Left ventricle myocardium inferior (tissue), 1 donor: ENCODE measurements around the gene ARHGAP25. TPM values are rescaled to one million over a fixed set of nuclear protein-coding genes. Genes with fewer than 3 reads are reported as not detected.

Source experiments
- DNase-seq: peaks from one replicate; pipeline ENCODE4 v3.0.0-alpha.2; 2020
- H3K27ac ChIP-seq: fragments of 200-600 bp; replicated peaks from 2 replicates; pipeline ENCODE4 v1.8.0; 2021
- H3K27me3 ChIP-seq: fragments of 200-600 bp; 2 replicates; pipeline ENCODE4 v1.8.0; 2021; ENCODE audit warnings: low read depth
- H3K36me3 ChIP-seq: fragments of 200-600 bp; 2 replicates; pipeline ENCODE4 v1.8.0; 2021
- H3K4me1 ChIP-seq: fragments of 200-600 bp; 2 replicates; pipeline ENCODE4 v1.8.0; 2021
- H3K4me3 ChIP-seq: fragments of 200-600 bp; 2 replicates; pipeline ENCODE4 v1.8.0; 2021; ENCODE audit warnings: mild to moderate bottlenecking, moderate library complexity
- H3K9me3 ChIP-seq: fragments of 200-600 bp; replicated peaks from 2 replicates; pipeline ENCODE4 v1.8.0; 2021
- intact Hi-C: fragments of 100-400 bp; cut with micrococcal nuclease; formaldehyde crosslinking; loops from one replicate; pipeline ENCODE4 v1.11.0; 2022
- total RNA-seq: library from RNA; stranded (reverse); fragmentation: NEBNext Ultra II Directional; extraction: Animal tissue kit (Norgen Biotek cat#: 25700); gene quantifications from one replicate; pipeline ENCODE4 v1.2.1, GENCODE V29; 2021
- TF ChIP-seq, protein P1 (sequence below): fragments of 200-600 bp; IDR thresholded peaks from 2 replicates; pipeline ENCODE4 v1.8.0; 2021; ENCODE audit warnings: antibody characterized with exemption, mild to moderate bottlenecking, borderline replicate concordance
- donor health status: DM: no; HTN: yes; CAD: no; lungs with severe emphysema.

ARHGAP25 gene
- total RNA-seq, 1 donor from 2014 or later: 5.3 TPM

DNA sequence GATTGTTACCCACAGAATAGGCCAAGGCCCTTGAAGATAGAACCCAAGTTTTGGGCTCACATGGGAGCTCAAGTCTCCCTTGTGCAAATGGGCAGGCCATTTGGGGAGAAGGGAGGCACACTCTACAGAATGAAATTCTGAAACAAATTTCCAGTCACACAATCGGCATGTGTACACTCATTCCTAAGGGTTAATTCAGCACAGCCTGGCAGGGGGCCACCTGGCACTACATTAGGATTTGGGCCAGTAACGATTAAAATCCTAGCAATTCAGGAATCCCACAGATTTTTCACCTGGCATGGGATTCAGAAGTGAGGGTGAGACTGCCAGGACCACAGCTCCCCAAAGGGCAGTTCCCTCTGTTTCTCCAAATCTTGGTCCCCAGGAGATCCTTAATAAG lies 90.2 kb downstream of the ARHGAP25 start:
- intact Hi-C loops: no loop called here
- H3K27me3 ChIP-seq: no peaks in the 10 kb centered on the region
- no peak for DNase-seq
- TF ChIP-seq, protein P1, sequence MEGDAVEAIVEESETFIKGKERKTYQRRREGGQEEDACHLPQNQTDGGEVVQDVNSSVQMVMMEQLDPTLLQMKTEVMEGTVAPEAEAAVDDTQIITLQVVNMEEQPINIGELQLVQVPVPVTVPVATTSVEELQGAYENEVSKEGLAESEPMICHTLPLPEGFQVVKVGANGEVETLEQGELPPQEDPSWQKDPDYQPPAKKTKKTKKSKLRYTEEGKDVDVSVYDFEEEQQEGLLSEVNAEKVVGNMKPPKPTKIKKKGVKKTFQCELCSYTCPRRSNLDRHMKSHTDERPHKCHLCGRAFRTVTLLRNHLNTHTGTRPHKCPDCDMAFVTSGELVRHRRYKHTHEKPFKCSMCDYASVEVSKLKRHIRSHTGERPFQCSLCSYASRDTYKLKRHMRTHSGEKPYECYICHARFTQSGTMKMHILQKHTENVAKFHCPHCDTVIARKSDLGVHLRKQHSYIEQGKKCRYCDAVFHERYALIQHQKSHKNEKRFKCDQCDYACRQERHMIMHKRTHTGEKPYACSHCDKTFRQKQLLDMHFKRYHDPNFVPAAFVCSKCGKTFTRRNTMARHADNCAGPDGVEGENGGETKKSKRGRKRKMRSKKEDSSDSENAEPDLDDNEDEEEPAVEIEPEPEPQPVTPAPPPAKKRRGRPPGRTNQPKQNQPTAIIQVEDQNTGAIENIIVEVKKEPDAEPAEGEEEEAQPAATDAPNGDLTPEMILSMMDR: no peak
- H3K4me1 ChIP-seq: peaks cover 21% of the 10 kb centered on the region
- H3K9me3 ChIP-seq: no peaks in the 10 kb centered on the region
- H3K36me3 ChIP-seq: peaks cover 30% of the 10 kb centered on the region
- no peak overlapping the region for H3K4me3 ChIP-seq
- H3K27ac ChIP-seq: no peak overlapping the region

DNA sequence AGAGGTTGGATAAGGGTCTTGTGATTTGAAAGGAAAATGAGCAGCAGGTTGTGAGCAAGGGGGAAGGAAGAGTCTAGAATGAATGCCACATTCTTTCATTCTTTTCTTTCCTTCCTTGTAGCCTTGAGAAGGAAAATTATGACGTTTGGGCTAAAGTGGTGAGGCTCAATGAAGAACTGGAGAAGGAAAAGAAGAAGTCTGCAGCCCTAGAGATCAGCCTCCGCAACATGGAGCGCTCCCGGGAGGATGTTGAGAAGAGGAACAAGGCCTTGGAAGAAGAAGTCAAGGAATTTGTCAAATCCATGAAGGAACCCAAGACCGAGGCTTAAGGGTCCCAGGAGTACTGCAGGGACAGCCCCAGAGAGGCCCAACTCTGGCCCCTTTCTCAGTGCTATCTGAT lies 91.3 kb downstream of the ARHGAP25 start:
- intact Hi-C loops: no loop called here
- Histone ChIP-seq H3K4me3 (no peak overlapping the region), H3K4me1 (peaks cover 31% of the 10 kb centered on the region), H3K27ac (no peak overlapping the region), H3K27me3 (no peaks in the 10 kb centered on the region), H3K36me3 (peaks cover 24% of the 10 kb centered on the region), H3K9me3 (no peaks in the 10 kb centered on the region)
- no peak for DNase-seq
- TF ChIP-seq, protein P1: no peak

DNA sequence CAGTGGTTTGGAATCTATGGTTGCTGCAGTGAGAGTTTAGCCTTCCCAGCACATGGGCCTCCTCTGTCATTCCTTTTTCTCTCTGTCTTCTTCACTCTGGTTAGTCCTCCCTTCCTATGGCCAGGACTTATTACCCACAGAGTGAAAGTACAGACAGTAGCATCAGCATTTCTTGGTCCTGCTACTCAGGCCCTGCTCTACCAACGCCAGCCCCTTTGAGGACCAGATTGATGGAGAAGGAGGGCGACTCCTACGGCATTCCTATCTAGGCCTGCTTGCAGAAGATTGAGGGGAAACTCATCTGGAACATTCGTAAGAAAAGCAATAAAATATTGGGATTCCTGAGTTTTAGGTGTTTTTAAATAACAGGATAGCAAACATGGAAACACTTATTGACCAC lies 93.1 kb downstream of the ARHGAP25 start:
- Histone ChIP-seq H3K4me1 (peaks cover 49% of the 10 kb centered on the region), H3K4me3 (no peak overlapping the region), H3K27ac (peak overlapping the region; percentile 83), H3K27me3 (no peaks in the 10 kb centered on the region), H3K9me3 (no peaks in the 10 kb centered on the region), H3K36me3 (peaks cover 14% of the 10 kb centered on the region)
- intact Hi-C loops: no loop called here
- DNase-seq: no peak
- TF ChIP-seq, protein P1: no peak

DNA sequence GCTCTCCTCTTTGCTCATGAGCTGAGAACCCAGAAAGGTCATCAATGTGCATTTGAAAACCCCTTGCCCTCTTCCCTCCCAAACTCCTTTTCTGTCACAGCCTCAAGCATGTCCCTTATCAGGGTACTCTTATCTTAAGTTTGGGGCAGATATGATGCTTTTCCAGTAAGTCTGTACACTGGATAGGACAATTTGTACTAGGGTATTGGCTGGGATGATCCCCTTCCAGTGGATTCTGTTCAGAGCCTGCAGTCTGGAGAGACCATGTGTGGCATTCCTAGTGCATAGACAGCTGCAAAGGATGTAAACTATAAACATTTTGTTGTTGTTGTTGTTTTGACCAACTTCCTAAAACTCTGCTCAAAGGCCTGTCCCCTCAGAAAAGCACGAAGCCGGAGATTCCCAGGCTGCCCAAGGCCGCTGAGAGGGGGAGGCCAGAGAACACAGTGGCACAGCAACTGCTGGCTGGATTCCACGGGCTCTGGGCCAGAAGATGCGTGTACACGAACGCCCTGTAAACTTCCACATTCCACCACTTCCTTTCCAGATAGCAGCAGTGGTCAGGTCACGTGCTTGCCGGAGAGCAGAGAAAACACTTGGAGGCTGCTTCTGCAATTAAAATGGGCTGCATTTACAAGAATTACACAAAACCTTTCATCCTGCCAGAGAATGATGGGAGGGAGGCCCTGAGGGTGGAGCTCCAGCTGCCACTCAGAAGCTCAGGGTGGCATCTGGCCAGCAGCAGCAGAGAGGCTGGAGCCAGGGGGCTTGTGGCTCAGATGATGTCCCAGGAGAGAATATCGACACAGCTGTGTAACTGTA lies 94.5 kb downstream of the ARHGAP25 start:
- peaks cover 55% of the 10 kb centered on the region for H3K4me1 ChIP-seq
- peak overlapping the region; percentile 31 for H3K4me3 ChIP-seq
- H3K27ac ChIP-seq: peak overlapping the region; percentile 83
- peak; percentile 94 for DNase-seq
- peaks cover 7% of the 10 kb centered on the region for H3K36me3 ChIP-seq
- TF ChIP-seq, protein P1: peak; percentile 18
- H3K27me3 ChIP-seq: no peaks in the 10 kb centered on the region
- H3K9me3 ChIP-seq: no peaks in the 10 kb centered on the region
- intact Hi-C loops: no loop called here

DNA sequence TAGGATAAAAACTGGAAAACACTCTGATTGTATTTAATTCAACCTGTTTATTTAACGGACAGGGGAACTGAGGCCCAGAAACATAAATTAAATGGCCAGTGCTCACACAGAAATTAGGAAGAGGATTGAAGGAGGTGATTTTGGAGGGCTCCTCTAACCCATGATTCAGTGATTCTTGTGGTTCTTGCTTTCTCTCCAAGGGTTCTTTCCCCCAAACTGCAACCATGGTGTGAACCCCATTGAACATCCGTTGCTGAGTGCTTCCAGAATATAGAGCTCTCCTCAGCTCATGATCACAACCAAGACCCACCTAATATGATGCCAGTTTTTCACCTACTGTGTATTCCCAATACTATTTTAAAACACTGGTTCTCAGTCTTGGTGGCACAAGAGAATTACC lies 95.1 kb downstream of the ARHGAP25 start:
- Histone ChIP-seq H3K4me3 (peak overlapping the region; percentile 31), H3K4me1 (peaks cover 55% of the 10 kb centered on the region), H3K27me3 (no peaks in the 10 kb centered on the region), H3K9me3 (no peaks in the 10 kb centered on the region), H3K36me3 (peaks cover 7% of the 10 kb centered on the region), H3K27ac (peak overlapping the region; percentile 83)
- TF ChIP-seq, protein P1: no peak
- DNase-seq: no peak
- intact Hi-C loops: no loop called here
